Measurements from ENCODE around the gene NUMA1. TPM values are rescaled to one million over a fixed set of nuclear protein-coding genes. Genes with fewer than 3 reads are reported as not detected.

NUMA1 gene
- total RNA-seq, 1 experiment from 2014 or later, result 145 TPM

DNA sequence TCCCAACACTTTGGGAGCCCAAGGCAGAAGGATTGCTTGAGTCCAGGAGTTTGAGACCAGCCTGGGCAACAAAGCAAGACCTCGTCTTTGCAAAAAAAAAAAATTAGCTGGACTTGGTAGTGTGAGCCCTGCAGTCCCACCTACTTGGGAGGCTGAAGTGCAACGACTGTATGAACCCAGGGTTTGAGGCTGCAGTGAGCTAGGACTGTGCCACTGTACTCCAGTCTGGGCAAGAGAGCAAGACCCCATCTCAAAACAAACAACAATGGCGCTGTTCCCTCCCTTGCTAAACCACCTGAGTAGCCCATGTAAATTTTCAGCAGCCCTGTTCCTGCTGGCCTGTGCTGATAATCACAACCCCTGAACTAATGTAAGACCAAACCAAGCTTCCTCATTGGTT lies 19.7 kb upstream of the NUMA1 start:
- POLR2A ChIA-PET, result interaction anchor here (0.5 to 0.9 kb wide), 4 partner anchors 12 to 94 kb away, joined by 3 to 6 read pairs (median 4); partner anchors contain the start of gene ANAPC15
- Histone ChIP-seq H3K36me3 (ENCODE audit: control insufficient read depth, insufficient read depth, low read length) (peaks cover 11% of the 10 kb centered on the region; the same call in 1 of the 2 replicates), H3K27ac (ENCODE audit: low read length) (no peak overlapping the region), H3K27me3 (ENCODE audit: control insufficient read depth, insufficient read depth, low read length) (no peaks in the 10 kb centered on the region), H3K9me3 (ENCODE audit: control insufficient read depth, insufficient read depth, low read depth, low read length) (no peaks in the 10 kb centered on the region), H3K4me1 (ENCODE audit: control insufficient read depth, insufficient read depth, low read length) (peaks cover 10% of the 10 kb centered on the region), H3K4me3 (ENCODE audit: low read depth in 2 of 2, low read length in 2 of 2) (no peak overlapping the region)
- in situ Hi-C loops (cut with HindIII; ENCODE audit: low pct_unique_long_range_greater_than_20kb, low sequenced_read_pairs) (no loop called here), intact Hi-C loops (cut with micrococcal nuclease; ENCODE audit: unreplicated experiment) (no loop called here)
- no peak for ATAC-seq
- CTCF ChIA-PET, result no interaction called here
- no peak for DNase-seq (ENCODE audit: low read depth, low spot score)
- no TSS peak for BruUV-seq (replicated peaks)
- no peak for TF ChIP-seq SIN3A (IDR thresholded peaks at IDR 0.05; ENCODE audit: borderline replicate concordance, insufficient read depth, low read depth, low read length)
- TF ChIP-seq, protein P1, sequence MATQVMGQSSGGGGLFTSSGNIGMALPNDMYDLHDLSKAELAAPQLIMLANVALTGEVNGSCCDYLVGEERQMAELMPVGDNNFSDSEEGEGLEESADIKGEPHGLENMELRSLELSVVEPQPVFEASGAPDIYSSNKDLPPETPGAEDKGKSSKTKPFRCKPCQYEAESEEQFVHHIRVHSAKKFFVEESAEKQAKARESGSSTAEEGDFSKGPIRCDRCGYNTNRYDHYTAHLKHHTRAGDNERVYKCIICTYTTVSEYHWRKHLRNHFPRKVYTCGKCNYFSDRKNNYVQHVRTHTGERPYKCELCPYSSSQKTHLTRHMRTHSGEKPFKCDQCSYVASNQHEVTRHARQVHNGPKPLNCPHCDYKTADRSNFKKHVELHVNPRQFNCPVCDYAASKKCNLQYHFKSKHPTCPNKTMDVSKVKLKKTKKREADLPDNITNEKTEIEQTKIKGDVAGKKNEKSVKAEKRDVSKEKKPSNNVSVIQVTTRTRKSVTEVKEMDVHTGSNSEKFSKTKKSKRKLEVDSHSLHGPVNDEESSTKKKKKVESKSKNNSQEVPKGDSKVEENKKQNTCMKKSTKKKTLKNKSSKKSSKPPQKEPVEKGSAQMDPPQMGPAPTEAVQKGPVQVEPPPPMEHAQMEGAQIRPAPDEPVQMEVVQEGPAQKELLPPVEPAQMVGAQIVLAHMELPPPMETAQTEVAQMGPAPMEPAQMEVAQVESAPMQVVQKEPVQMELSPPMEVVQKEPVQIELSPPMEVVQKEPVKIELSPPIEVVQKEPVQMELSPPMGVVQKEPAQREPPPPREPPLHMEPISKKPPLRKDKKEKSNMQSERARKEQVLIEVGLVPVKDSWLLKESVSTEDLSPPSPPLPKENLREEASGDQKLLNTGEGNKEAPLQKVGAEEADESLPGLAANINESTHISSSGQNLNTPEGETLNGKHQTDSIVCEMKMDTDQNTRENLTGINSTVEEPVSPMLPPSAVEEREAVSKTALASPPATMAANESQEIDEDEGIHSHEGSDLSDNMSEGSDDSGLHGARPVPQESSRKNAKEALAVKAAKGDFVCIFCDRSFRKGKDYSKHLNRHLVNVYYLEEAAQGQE (IDR thresholded peaks at IDR 0.05; ENCODE audit: insufficient read depth in 1 of 2, low read depth in 2 of 2, low read length in 1 of 2), result no peak
- no peak for TF ChIP-seq TCF7L2 (IDR thresholded peaks at IDR 0.05; ENCODE audit: low read depth, low read length)
- TF ChIP-seq POLR2AphosphoS5 (IDR thresholded peaks at IDR 0.05; ENCODE audit: low read depth, low read length), result no peak
- TF ChIP-seq, protein P2, sequence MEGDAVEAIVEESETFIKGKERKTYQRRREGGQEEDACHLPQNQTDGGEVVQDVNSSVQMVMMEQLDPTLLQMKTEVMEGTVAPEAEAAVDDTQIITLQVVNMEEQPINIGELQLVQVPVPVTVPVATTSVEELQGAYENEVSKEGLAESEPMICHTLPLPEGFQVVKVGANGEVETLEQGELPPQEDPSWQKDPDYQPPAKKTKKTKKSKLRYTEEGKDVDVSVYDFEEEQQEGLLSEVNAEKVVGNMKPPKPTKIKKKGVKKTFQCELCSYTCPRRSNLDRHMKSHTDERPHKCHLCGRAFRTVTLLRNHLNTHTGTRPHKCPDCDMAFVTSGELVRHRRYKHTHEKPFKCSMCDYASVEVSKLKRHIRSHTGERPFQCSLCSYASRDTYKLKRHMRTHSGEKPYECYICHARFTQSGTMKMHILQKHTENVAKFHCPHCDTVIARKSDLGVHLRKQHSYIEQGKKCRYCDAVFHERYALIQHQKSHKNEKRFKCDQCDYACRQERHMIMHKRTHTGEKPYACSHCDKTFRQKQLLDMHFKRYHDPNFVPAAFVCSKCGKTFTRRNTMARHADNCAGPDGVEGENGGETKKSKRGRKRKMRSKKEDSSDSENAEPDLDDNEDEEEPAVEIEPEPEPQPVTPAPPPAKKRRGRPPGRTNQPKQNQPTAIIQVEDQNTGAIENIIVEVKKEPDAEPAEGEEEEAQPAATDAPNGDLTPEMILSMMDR (IDR thresholded peaks at IDR 0.05), result no peak

DNA sequence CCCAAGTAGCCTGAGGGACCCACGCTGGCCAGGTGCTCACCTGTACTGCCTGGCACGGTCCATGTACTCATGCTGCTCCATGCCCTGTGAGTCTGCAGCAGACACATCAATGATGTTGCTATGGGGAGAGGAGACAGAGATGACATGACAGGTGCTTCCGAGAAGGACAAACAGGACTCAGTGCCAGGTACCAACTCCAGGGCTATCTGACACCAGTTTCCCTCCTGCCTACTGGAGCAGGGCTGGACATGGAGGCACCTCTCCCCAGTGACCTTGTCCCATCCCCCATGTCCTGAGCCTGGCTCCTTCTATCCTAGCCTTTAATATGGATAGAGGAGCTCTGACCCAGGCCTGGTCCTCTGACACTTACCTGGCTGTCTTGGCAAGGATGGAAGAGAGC lies 18.4 kb upstream of the NUMA1 start:
- H3K27ac ChIP-seq (ENCODE audit: low read length), result no peak overlapping the region
- H3K27me3 ChIP-seq (ENCODE audit: control insufficient read depth, insufficient read depth, low read length), result no peaks in the 10 kb centered on the region
- BruUV-seq (replicated peaks), result no TSS peak
- no peak overlapping the region for H3K4me3 ChIP-seq (ENCODE audit: low read depth in 2 of 2, low read length in 2 of 2)
- ATAC-seq (no peak), DNase-seq (ENCODE audit: low read depth, low spot score) (no peak)
- no peaks in the 10 kb centered on the region for H3K9me3 ChIP-seq (ENCODE audit: control insufficient read depth, insufficient read depth, low read depth, low read length)
- ChIA-PET CTCF (no interaction called here), POLR2A (no interaction called here)
- no peak for TF ChIP-seq SIN3A (IDR thresholded peaks at IDR 0.05; ENCODE audit: borderline replicate concordance, insufficient read depth, low read depth, low read length)
- no peak for TF ChIP-seq TCF7L2 (IDR thresholded peaks at IDR 0.05; ENCODE audit: low read depth, low read length)
- TF ChIP-seq, protein P1 (IDR thresholded peaks at IDR 0.05; ENCODE audit: insufficient read depth in 1 of 2, low read depth in 2 of 2, low read length in 1 of 2), result no peak
- TF ChIP-seq, protein P2 (IDR thresholded peaks at IDR 0.05), result no peak
- no peak for TF ChIP-seq POLR2AphosphoS5 (IDR thresholded peaks at IDR 0.05; ENCODE audit: low read depth, low read length)
- H3K4me1 ChIP-seq (ENCODE audit: control insufficient read depth, insufficient read depth, low read length), result peaks cover 10% of the 10 kb centered on the region
- intact Hi-C loops (cut with micrococcal nuclease; ENCODE audit: unreplicated experiment), result no loop called here
- in situ Hi-C loops (cut with HindIII; ENCODE audit: low pct_unique_long_range_greater_than_20kb, low sequenced_read_pairs), result no loop called here
- H3K36me3 ChIP-seq (ENCODE audit: control insufficient read depth, insufficient read depth, low read length), result peaks cover 11% of the 10 kb centered on the region; the same call in 1 of the 2 replicates
